ENCODE data around the gene POLG2.
A peak's percentile ranks its signal among the peaks of the same experiment; 100 is the strongest.

DNA sequence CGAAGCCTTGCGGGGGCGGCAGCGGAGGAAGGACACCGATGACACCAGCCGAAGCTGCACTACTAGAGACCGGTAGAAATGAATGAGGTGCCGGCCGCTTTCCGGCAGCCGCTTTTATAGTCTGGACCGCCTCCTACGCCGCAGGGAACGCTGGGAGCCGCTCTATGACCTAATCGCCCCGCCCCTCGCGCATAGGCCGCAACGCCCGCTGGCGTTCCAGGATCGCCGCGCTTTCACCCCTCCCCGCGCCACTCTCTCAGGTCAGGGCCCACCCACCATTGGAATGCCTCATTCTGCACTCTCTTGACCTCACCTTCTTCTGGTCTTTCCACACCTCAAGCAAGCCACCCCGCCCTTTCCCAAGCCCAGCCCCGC lies 9.3 kb upstream of the POLG2 start, which contains the start of gene DDX5:
- TF ChIP-seq, protein P1, sequence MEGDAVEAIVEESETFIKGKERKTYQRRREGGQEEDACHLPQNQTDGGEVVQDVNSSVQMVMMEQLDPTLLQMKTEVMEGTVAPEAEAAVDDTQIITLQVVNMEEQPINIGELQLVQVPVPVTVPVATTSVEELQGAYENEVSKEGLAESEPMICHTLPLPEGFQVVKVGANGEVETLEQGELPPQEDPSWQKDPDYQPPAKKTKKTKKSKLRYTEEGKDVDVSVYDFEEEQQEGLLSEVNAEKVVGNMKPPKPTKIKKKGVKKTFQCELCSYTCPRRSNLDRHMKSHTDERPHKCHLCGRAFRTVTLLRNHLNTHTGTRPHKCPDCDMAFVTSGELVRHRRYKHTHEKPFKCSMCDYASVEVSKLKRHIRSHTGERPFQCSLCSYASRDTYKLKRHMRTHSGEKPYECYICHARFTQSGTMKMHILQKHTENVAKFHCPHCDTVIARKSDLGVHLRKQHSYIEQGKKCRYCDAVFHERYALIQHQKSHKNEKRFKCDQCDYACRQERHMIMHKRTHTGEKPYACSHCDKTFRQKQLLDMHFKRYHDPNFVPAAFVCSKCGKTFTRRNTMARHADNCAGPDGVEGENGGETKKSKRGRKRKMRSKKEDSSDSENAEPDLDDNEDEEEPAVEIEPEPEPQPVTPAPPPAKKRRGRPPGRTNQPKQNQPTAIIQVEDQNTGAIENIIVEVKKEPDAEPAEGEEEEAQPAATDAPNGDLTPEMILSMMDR (IDR thresholded peaks at IDR 0.05; ENCODE audit: low read depth, low read length, missing input control): no peak
- TF ChIP-seq GABPA (IDR thresholded peaks at IDR 0.05 in 1 of 2, conservative IDR thresholded peaks at IDR 0.05 in 1 of 2): no peak
- TF ChIP-seq, protein P2, sequence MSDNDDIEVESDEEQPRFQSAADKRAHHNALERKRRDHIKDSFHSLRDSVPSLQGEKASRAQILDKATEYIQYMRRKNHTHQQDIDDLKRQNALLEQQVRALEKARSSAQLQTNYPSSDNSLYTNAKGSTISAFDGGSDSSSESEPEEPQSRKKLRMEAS (IDR thresholded peaks at IDR 0.05): no peak
- TF ChIP-seq TAF1 (conservative IDR thresholded peaks at IDR 0.05): peak; percentile 99
- no peak for TF ChIP-seq SP1 (IDR thresholded peaks at IDR 0.05)
- TF ChIP-seq, protein P3, sequence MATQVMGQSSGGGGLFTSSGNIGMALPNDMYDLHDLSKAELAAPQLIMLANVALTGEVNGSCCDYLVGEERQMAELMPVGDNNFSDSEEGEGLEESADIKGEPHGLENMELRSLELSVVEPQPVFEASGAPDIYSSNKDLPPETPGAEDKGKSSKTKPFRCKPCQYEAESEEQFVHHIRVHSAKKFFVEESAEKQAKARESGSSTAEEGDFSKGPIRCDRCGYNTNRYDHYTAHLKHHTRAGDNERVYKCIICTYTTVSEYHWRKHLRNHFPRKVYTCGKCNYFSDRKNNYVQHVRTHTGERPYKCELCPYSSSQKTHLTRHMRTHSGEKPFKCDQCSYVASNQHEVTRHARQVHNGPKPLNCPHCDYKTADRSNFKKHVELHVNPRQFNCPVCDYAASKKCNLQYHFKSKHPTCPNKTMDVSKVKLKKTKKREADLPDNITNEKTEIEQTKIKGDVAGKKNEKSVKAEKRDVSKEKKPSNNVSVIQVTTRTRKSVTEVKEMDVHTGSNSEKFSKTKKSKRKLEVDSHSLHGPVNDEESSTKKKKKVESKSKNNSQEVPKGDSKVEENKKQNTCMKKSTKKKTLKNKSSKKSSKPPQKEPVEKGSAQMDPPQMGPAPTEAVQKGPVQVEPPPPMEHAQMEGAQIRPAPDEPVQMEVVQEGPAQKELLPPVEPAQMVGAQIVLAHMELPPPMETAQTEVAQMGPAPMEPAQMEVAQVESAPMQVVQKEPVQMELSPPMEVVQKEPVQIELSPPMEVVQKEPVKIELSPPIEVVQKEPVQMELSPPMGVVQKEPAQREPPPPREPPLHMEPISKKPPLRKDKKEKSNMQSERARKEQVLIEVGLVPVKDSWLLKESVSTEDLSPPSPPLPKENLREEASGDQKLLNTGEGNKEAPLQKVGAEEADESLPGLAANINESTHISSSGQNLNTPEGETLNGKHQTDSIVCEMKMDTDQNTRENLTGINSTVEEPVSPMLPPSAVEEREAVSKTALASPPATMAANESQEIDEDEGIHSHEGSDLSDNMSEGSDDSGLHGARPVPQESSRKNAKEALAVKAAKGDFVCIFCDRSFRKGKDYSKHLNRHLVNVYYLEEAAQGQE (IDR thresholded peaks at IDR 0.05): peak; percentile 92
- peak in 1 of 2 donors; percentile 27 for TF ChIP-seq HNF4A (conservative IDR thresholded peaks at IDR 0.05)
- no peak for TF ChIP-seq RAD21 (IDR thresholded peaks at IDR 0.05)
- TF ChIP-seq YY1 (IDR thresholded peaks at IDR 0.05): no peak
- no peak for TF ChIP-seq RXRA (IDR thresholded peaks at IDR 0.05)
- TF ChIP-seq, protein P4, sequence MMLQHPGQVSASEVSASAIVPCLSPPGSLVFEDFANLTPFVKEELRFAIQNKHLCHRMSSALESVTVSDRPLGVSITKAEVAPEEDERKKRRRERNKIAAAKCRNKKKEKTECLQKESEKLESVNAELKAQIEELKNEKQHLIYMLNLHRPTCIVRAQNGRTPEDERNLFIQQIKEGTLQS (IDR thresholded peaks at IDR 0.05): peak; percentile 53
- TF ChIP-seq FOXA2 (IDR thresholded peaks at IDR 0.05): no peak
- TF ChIP-seq FOXA1 (IDR thresholded peaks at IDR 0.05): no peak
- TF ChIP-seq, protein P5, sequence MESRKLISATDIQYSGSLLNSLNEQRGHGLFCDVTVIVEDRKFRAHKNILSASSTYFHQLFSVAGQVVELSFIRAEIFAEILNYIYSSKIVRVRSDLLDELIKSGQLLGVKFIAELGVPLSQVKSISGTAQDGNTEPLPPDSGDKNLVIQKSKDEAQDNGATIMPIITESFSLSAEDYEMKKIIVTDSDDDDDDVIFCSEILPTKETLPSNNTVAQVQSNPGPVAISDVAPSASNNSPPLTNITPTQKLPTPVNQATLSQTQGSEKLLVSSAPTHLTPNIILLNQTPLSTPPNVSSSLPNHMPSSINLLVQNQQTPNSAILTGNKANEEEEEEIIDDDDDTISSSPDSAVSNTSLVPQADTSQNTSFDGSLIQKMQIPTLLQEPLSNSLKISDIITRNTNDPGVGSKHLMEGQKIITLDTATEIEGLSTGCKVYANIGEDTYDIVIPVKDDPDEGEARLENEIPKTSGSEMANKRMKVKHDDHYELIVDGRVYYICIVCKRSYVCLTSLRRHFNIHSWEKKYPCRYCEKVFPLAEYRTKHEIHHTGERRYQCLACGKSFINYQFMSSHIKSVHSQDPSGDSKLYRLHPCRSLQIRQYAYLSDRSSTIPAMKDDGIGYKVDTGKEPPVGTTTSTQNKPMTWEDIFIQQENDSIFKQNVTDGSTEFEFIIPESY (IDR thresholded peaks at IDR 0.05): peak; percentile 6

Data from liver (tissue), 3 donors.